Measurements from ENCODE around the gene ELP1.

The ELP1 gene

DNA sequence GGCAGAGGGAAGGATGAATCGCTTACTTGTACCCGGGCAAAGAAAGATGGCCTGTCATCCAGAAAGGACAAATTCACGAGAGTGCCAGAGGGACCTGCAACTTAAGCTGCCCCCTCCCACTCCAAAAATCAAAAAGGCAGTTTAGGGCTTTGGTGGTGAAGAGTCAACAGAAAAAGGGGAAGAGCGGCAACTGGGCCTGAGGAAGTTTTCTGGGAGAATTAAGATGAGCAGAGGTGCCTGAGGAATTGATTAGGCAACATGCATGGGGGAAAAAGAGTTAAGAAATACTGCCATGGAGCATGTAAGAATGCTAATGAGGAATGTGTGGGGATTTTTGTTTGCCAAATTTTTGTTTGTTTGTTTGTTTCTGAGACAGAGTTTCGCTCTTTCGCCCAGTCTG is 76.4 kb downstream of the ELP1 start:
- H3K36me3 Mint-ChIP-seq (ENCODE audit: low read depth): peaks cover 2% of the 10 kb centered on the region
- H3K4me3 Mint-ChIP-seq: no peak overlapping the region
- H3K9me3 Mint-ChIP-seq: peaks cover 2% of the 10 kb centered on the region
- no peaks in the 10 kb centered on the region for H3K4me1 Mint-ChIP-seq
- TF ChIP-seq, protein P1, sequence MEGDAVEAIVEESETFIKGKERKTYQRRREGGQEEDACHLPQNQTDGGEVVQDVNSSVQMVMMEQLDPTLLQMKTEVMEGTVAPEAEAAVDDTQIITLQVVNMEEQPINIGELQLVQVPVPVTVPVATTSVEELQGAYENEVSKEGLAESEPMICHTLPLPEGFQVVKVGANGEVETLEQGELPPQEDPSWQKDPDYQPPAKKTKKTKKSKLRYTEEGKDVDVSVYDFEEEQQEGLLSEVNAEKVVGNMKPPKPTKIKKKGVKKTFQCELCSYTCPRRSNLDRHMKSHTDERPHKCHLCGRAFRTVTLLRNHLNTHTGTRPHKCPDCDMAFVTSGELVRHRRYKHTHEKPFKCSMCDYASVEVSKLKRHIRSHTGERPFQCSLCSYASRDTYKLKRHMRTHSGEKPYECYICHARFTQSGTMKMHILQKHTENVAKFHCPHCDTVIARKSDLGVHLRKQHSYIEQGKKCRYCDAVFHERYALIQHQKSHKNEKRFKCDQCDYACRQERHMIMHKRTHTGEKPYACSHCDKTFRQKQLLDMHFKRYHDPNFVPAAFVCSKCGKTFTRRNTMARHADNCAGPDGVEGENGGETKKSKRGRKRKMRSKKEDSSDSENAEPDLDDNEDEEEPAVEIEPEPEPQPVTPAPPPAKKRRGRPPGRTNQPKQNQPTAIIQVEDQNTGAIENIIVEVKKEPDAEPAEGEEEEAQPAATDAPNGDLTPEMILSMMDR (IDR thresholded peaks at IDR 0.05; ENCODE audit: unreplicated experiment in 3 of 3): no peak
- H3K27ac Mint-ChIP-seq: no peak overlapping the region
- H3K27me3 Mint-ChIP-seq (ENCODE audit: low read depth): peaks cover 6% of the 10 kb centered on the region

DNA sequence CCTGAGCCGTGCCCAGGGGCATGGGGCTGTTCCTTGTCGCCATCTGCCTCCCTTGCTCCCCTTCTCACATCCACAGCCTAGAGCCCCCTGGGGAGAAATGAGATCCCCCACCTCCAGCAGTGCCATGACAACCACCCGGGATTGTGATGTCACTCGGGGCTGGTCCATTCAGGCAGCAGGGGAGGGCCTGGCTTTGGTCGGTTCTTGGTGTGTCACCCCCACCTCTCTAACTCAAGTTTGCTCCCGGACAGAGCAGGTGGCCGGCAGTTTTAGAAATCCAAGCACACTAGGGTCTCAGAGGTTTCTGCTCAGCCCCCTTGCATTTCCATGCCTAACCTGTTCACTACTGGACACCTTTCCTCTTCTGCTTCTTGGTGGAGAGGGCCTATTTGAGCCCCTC is 78.0 kb downstream of the ELP1 start, which contains the start of gene ACTL7B:
ACTL7B (minus strand) TSS at position 99 of the 400 bp plus-strand sequence; CDS start at position 43, 56 bp downstream.
- TF ChIP-seq, protein P1 (IDR thresholded peaks at IDR 0.05; ENCODE audit: unreplicated experiment in 3 of 3): no peak
- Mint-ChIP-seq H3K36me3 (ENCODE audit: low read depth) (no peaks in the 10 kb centered on the region), H3K27me3 (ENCODE audit: low read depth) (peaks cover 6% of the 10 kb centered on the region), H3K27ac (no peak within 1 kb of the TSS), H3K9me3 (peaks cover 2% of the 10 kb centered on the region), H3K4me1 (no peaks in the 10 kb centered on the region), H3K4me3 (no peak within 1 kb of the TSS)

DNA sequence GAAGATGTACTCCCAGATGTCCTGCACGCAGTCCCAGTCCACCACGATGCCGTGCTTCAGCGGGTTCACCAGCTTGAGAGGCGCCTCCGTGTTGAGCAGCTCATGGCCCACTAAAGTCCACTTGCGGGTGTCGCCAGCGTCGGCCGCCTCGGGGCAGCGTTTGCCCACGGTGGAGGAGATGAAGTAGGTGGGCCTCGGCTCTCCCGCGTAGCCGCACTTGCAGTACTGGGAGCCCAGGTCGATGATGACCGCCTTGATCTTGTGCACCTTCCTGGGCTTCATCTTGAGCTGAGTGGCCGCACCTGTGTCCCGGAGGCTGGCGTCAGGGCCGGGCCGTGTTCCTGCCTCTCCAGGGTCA is 78.4 kb downstream of the ELP1 start:
- Mint-ChIP-seq H3K9me3 (peaks cover 2% of the 10 kb centered on the region), H3K27ac (no peak overlapping the region), H3K36me3 (ENCODE audit: low read depth) (no peaks in the 10 kb centered on the region), H3K27me3 (ENCODE audit: low read depth) (peaks cover 6% of the 10 kb centered on the region), H3K4me1 (no peaks in the 10 kb centered on the region), H3K4me3 (no peak overlapping the region)
- TF ChIP-seq, protein P1 (IDR thresholded peaks at IDR 0.05; ENCODE audit: unreplicated experiment in 3 of 3): no peak

GRCh38 chr9:108854641-108855528 is 79.0 kb downstream of the ELP1 start:
- Mint-ChIP-seq H3K36me3 (ENCODE audit: low read depth) (no peaks in the 10 kb centered on the region), H3K27ac (no peak overlapping the region), H3K27me3 (ENCODE audit: low read depth) (peaks cover 6% of the 10 kb centered on the region), H3K4me1 (no peaks in the 10 kb centered on the region), H3K9me3 (peaks cover 1% of the 10 kb centered on the region), H3K4me3 (no peak overlapping the region)
- TF ChIP-seq, protein P1 (IDR thresholded peaks at IDR 0.05; ENCODE audit: unreplicated experiment in 3 of 3): no peak

GRCh38 chr9:108854094-108854493 is 79.8 kb downstream of the ELP1 start:
- TF ChIP-seq, protein P1 (IDR thresholded peaks at IDR 0.05; ENCODE audit: unreplicated experiment in 3 of 3): no peak
- Mint-ChIP-seq H3K4me1 (no peaks in the 10 kb centered on the region), H3K4me3 (no peak overlapping the region), H3K27me3 (ENCODE audit: low read depth) (peaks cover 6% of the 10 kb centered on the region), H3K36me3 (ENCODE audit: low read depth) (no peaks in the 10 kb centered on the region), H3K9me3 (no peaks in the 10 kb centered on the region), H3K27ac (no peak overlapping the region)

DNA sequence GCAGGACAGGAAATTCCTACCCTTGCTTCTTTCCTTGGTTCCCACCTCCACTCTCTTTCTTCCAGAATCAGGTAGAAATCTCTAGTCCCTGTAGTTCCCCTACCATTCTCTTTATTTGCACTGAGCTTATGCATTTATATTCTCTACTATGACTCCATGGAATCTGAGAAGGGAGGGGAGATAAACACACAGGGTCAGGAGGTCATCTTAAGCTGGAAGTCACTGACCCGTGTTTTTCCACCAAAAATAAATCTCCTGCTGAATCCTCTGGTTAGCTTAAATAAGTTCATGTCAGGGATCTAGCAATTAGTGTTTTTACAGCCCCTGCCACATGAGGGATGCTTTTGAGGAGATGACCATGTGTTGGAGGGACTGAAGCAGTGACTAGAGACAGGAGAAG is 81.8 kb downstream of the ELP1 start:
- Mint-ChIP-seq H3K9me3 (no peaks in the 10 kb centered on the region), H3K27ac (no peak overlapping the region), H3K27me3 (ENCODE audit: low read depth) (peaks cover 1% of the 10 kb centered on the region), H3K36me3 (ENCODE audit: low read depth) (no peaks in the 10 kb centered on the region), H3K4me1 (no peaks in the 10 kb centered on the region), H3K4me3 (no peak overlapping the region)
- TF ChIP-seq, protein P1 (IDR thresholded peaks at IDR 0.05; ENCODE audit: unreplicated experiment in 3 of 3): no peak

All from nephron (organoid).